ENCODE results near the gene WNT7A.

DNA sequence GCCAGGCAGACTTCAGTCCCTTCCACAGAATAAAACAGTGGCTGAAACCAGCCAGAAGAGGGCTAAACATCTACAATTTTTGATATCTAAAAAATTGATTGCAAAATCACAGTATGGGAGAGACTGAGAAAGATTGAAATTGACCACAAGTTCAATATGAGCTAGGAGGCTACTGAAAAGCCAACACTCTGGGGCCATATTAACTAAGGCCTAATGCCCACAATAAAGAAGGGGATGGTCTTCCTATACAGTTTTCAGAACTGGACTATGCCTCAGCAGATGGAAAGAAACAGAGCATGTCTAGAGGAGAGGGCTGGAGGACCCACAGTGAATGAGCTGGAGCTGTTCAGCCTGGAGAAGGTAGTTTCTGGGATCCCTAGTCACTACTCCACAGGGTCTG, 53.2 kb downstream of the WNT7A start:
- TF ChIP-seq CTCF (IDR thresholded peaks at IDR 0.05 in 2 of 3, conservative IDR thresholded peaks at IDR 0.05 in 1 of 3; ENCODE audit: borderline replicate concordance in 1 of 3, insufficient read depth in 1 of 3, low read depth in 2 of 3, low read length in 2 of 3) (no peak), POLR2A (IDR thresholded peaks at IDR 0.05; ENCODE audit: borderline replicate concordance, extremely low read depth, insufficient read depth, insufficient read length) (no peak), EZH2phosphoT487 (IDR thresholded peaks at IDR 0.05; ENCODE audit: borderline replicate concordance) (no peak), FOSL1 (IDR thresholded peaks at IDR 0.05; ENCODE audit: low read depth) (no peak)
